Neuronal stem cell (in vitro differentiated cells): ENCODE measurements around the gene VEPH1.

Experiments used
- DNase-seq: peaks from one replicate; pipeline ENCODE4 v3.0.0-alpha.2; 2013; ENCODE audit warnings: low spot score
- H2AFZ ChIP-seq: one replicate; pipeline ENCODE4 v1.6.1; 2013; ENCODE audit warnings: mild to moderate bottlenecking, low read length, inconsistent platforms
- H2AK5ac ChIP-seq: 2 replicates; pipeline ENCODE4 v1.6.1; 2013; ENCODE audit warnings: low read depth, mild to moderate bottlenecking, inconsistent platforms, low read length, moderate library complexity, mixed read lengths
- H2BK120ac ChIP-seq: 2 replicates; pipeline ENCODE4 v1.6.1; 2013; ENCODE audit warnings: low read depth, mild to moderate bottlenecking, inconsistent platforms, low read length, moderate library complexity, mixed read lengths
- H2BK12ac ChIP-seq: one replicate; pipeline ENCODE4 v1.6.1; 2013; ENCODE audit warnings: low read length, inconsistent platforms
- H2BK15ac ChIP-seq: 2 replicates; pipeline ENCODE4 v1.6.1; 2013; ENCODE audit warnings: mild to moderate bottlenecking, low read length, inconsistent platforms, mixed read lengths
- H2BK5ac ChIP-seq: one replicate; pipeline ENCODE4 v1.6.1; 2013; ENCODE audit warnings: inconsistent platforms, mild to moderate bottlenecking, low read length, moderate library complexity
- H3K14ac ChIP-seq: one replicate; pipeline ENCODE4 v1.6.1; 2013; ENCODE audit warnings: low read length, inconsistent platforms
- H3K18ac ChIP-seq: 2 replicates; pipeline ENCODE4 v1.6.1; 2013; ENCODE audit warnings: low read length, inconsistent platforms
- H3K23ac ChIP-seq: 2 replicates; pipeline ENCODE4 v1.6.1; 2013; ENCODE audit warnings: low read depth, mild to moderate bottlenecking, mixed read lengths, low read length, inconsistent platforms; ENCODE audit not compliant: poor library complexity
- H3K27ac ChIP-seq: replicated peaks from 3 replicates; pipeline ENCODE4 v1.5.1; 2013; ENCODE audit warnings: low read length, inconsistent platforms
- H3K27me3 ChIP-seq, 3 experiments: 2 replicates each; pipeline ENCODE4 v1.6.1; 2013; ENCODE audit warnings: low read length in 3 of 3, mild to moderate bottlenecking in 2 of 3, inconsistent platforms in 1 of 3, low read depth in 1 of 3, mixed read lengths in 1 of 3, moderate library complexity in 1 of 3; ENCODE audit not compliant: control insufficient read depth in 3 of 3, insufficient read depth in 3 of 3
- H3K36me3 ChIP-seq, 2 donors: replicated peaks in 1 of 2; 2 replicates each; pipeline ENCODE4 v1.6.1; 2013; ENCODE audit warnings: low read length in 2 of 2; ENCODE audit not compliant: control insufficient read depth in 2 of 2, insufficient read depth in 2 of 2
- H3K4ac ChIP-seq: 2 replicates; pipeline ENCODE4 v1.6.1; 2013; ENCODE audit warnings: inconsistent platforms, mild to moderate bottlenecking, low read length, moderate library complexity
- H3K4me1 ChIP-seq, 2 donors: 1 replicate in 1 of 2; 2 replicates in 1 of 2; pipeline ENCODE4 v1.6.1; 2013; ENCODE audit warnings: low read length in 2 of 2, low read depth in 1 of 2; ENCODE audit not compliant: control insufficient read depth in 2 of 2, insufficient read depth in 1 of 2
- H3K4me2 ChIP-seq: one replicate; pipeline ENCODE4 v1.6.1; 2013; ENCODE audit warnings: mild to moderate bottlenecking, low read length, inconsistent platforms; ENCODE audit not compliant: insufficient read depth, poor library complexity, severe bottlenecking
- H3K4me3 ChIP-seq, 2 donors: 2 replicates each; pipeline ENCODE4 v1.5.1; 2013; ENCODE audit warnings: low read length in 2 of 2, mild to moderate bottlenecking in 2 of 2, inconsistent platforms in 1 of 2, moderate library complexity in 1 of 2
- H3K79me1 ChIP-seq: one replicate; pipeline ENCODE4 v1.6.1; 2013; ENCODE audit warnings: low read depth, mild to moderate bottlenecking, inconsistent platforms, low read length, moderate library complexity
- H3K9ac ChIP-seq: one replicate; pipeline ENCODE4 v1.6.1; 2013; ENCODE audit warnings: mild to moderate bottlenecking, low read depth, low read length, inconsistent platforms; ENCODE audit not compliant: poor library complexity
- H3K9me3 ChIP-seq, 2 donors: replicated peaks in 1 of 2; 2 replicates each; pipeline versions ENCODE3 to v1.6.1; 2013; ENCODE audit warnings: low read length in 2 of 2, mild to moderate bottlenecking in 2 of 2, inconsistent platforms in 1 of 2, low read depth in 1 of 2, mixed read lengths in 1 of 2, moderate library complexity in 1 of 2; ENCODE audit not compliant: control insufficient read depth in 2 of 2, insufficient read depth in 1 of 2
- H4K8ac ChIP-seq: one replicate; pipeline ENCODE4 v1.6.1; 2013; ENCODE audit warnings: low read depth, mild to moderate bottlenecking, inconsistent platforms, low read length, moderate library complexity
- H4K91ac ChIP-seq: one replicate; pipeline ENCODE4 v1.6.1; 2013; ENCODE audit warnings: low read length, low read depth, mild to moderate bottlenecking, inconsistent platforms; ENCODE audit not compliant: poor library complexity
- WGBS, 2 donors: extraction: QIAGEN DNeasy Blood & Tissue Kit; methylation state at CpG; one replicate each; pipeline ENCODE4 v1.1.7; 2013; ENCODE audit warnings: missing lambda C conversion rate in 2 of 2, mixed read lengths in 1 of 2; ENCODE audit not compliant: insufficient read length in 2 of 2, insufficient replicate concordance in 1 of 2; ENCODE audit errors: extremely low coverage in 2 of 2; 5-methylcytosine and 5-hydroxymethylcytosine counted together

VEPH1 gene

GRCh38 chr3:157231071-157231470 lies 272.1 kb downstream of the VEPH1 start:
- no peak overlapping the region for H3K4ac ChIP-seq
- H2AK5ac ChIP-seq, result no peak overlapping the region
- H3K4me1 ChIP-seq, result no peaks in the 10 kb centered on the region
- H3K36me3 ChIP-seq, result no peaks in the 10 kb centered on the region
- no peak overlapping the region for H2AFZ ChIP-seq
- H4K91ac ChIP-seq, result no peak overlapping the region
- no peaks in the 10 kb centered on the region for H3K79me1 ChIP-seq
- H2BK120ac ChIP-seq, result no peak overlapping the region
- H2BK12ac ChIP-seq, result no peak overlapping the region
- no peaks in the 10 kb centered on the region for H3K9me3 ChIP-seq
- H3K9ac ChIP-seq, result no peak overlapping the region
- no peak overlapping the region for H4K8ac ChIP-seq
- H3K14ac ChIP-seq, result no peak overlapping the region
- no peak overlapping the region for H3K23ac ChIP-seq
- no peaks in the 10 kb centered on the region for H3K27me3 ChIP-seq
- H2BK5ac ChIP-seq, result no peak overlapping the region
- DNase-seq, result no peak
- H3K4me3 ChIP-seq, result no peak overlapping the region
- no CpG with 5 or more reads among the region's 3 CpGs for WGBS, 2 donors
- no peak overlapping the region for H2BK15ac ChIP-seq
- H3K4me2 ChIP-seq, result no peak overlapping the region
- no peak overlapping the region for H3K27ac ChIP-seq
- H3K18ac ChIP-seq, result no peak overlapping the region

- Histone ChIP-seq H3K23ac (no peak overlapping the region), H2AFZ (no peak overlapping the region), H2BK120ac (no peak overlapping the region), H2BK12ac (no peak overlapping the region), H3K14ac (no peak overlapping the region), H3K4me1 (no peaks in the 10 kb centered on the region), H3K79me1 (no peaks in the 10 kb centered on the region), H3K9ac (no peak overlapping the region), H2BK5ac (no peak overlapping the region), H3K27me3 (no peaks in the 10 kb centered on the region), H3K18ac (no peak overlapping the region), H4K91ac (no peak overlapping the region), H2BK15ac (no peak overlapping the region), H3K27ac (no peak overlapping the region), H3K36me3 (no peaks in the 10 kb centered on the region), H4K8ac (no peak overlapping the region), H3K9me3 (no peaks in the 10 kb centered on the region), H3K4ac (no peak overlapping the region), H2AK5ac (no peak overlapping the region), H3K4me3 (no peak overlapping the region), H3K4me2 (no peak overlapping the region)
- DNase-seq, result no peak
- WGBS, 2 donors, result no CpG with 5 or more reads among the region's 3 CpGs
Measured at GRCh38 chr3:157226173-157226847, 276.9 kb downstream of the VEPH1 start.

- no peak overlapping the region for H2BK5ac ChIP-seq
- H3K18ac ChIP-seq, result no peak overlapping the region
- H3K27ac ChIP-seq, result no peak overlapping the region
- no peaks in the 10 kb centered on the region for H3K79me1 ChIP-seq
- no peak overlapping the region for H2AFZ ChIP-seq
- no peak overlapping the region for H3K23ac ChIP-seq
- H3K4me2 ChIP-seq, result no peak overlapping the region
- H3K4ac ChIP-seq, result no peak overlapping the region
- no peak overlapping the region for H3K14ac ChIP-seq
- H3K4me3 ChIP-seq, result no peak overlapping the region
- H4K91ac ChIP-seq, result no peak overlapping the region
- H2BK120ac ChIP-seq, result no peak overlapping the region
- no peak for DNase-seq
- no CpG with 5 or more reads among the region's 1 CpG for WGBS, 2 donors
- H3K4me1 ChIP-seq, result no peaks in the 10 kb centered on the region
- no peaks in the 10 kb centered on the region for H3K36me3 ChIP-seq
- H2BK15ac ChIP-seq, result no peak overlapping the region
- no peaks in the 10 kb centered on the region for H3K9me3 ChIP-seq
- H2BK12ac ChIP-seq, result no peak overlapping the region
- H3K27me3 ChIP-seq, result no peaks in the 10 kb centered on the region
- H3K9ac ChIP-seq, result no peak overlapping the region
- H4K8ac ChIP-seq, result no peak overlapping the region
- H2AK5ac ChIP-seq, result no peak overlapping the region
Measured at GRCh38 chr3:157225001-157225400, 278.2 kb downstream of the VEPH1 start.

GRCh38 chr3:157220883-157221282 lies 282.3 kb downstream of the VEPH1 start:
- Histone ChIP-seq H2BK120ac (no peak overlapping the region), H3K9me3 (no peaks in the 10 kb centered on the region), H2AFZ (no peak overlapping the region), H3K27ac (no peak overlapping the region), H3K18ac (no peak overlapping the region), H3K36me3 (no peaks in the 10 kb centered on the region), H2BK12ac (no peak overlapping the region), H2BK15ac (no peak overlapping the region), H3K4me1 (no peaks in the 10 kb centered on the region), H3K79me1 (no peaks in the 10 kb centered on the region), H3K4ac (no peak overlapping the region), H2AK5ac (no peak overlapping the region), H3K27me3 (no peaks in the 10 kb centered on the region), H2BK5ac (no peak overlapping the region), H4K8ac (no peak overlapping the region), H3K4me2 (no peak overlapping the region), H3K4me3 (no peak overlapping the region), H3K9ac (no peak overlapping the region), H3K23ac (no peak overlapping the region), H4K91ac (no peak overlapping the region), H3K14ac (no peak overlapping the region)
- WGBS, 2 donors, result no CpG with 5 or more reads among the region's 2 CpGs
- no peak for DNase-seq
